Mucosa of descending colon (tissue), 3 donors: ENCODE data around the gene AACS. TPM values are rescaled to one million over a fixed set of nuclear protein-coding genes. Genes with fewer than 3 reads are reported as not detected.
A peak's percentile ranks its signal among the peaks of the same experiment; 100 is the strongest.

Experiments used
- ATAC-seq: fragments of 200-7000 bp; cut with Tn5 transposase; one replicate; pipeline ENCODE4 v1.9.1; 2020; ENCODE audit warnings: mild to moderate bottlenecking, moderate library complexity
- DNase-seq, 3 donors: peaks; one replicate each; pipeline ENCODE4 v3.0.0-alpha.2; 2020
- H3K36me3 ChIP-seq: fragments of 200-600 bp; one replicate; pipeline ENCODE4 v1.8.0; 2021; ENCODE audit warnings: low read depth, mild to moderate bottlenecking
- H3K4me1 ChIP-seq: fragments of 200-600 bp; one replicate; pipeline ENCODE4 v1.8.0; 2021; ENCODE audit warnings: low read depth, mild to moderate bottlenecking
- H3K4me3 ChIP-seq: fragments of 200-600 bp; one replicate; pipeline ENCODE4 v1.8.0; 2021; ENCODE audit warnings: mild to moderate bottlenecking
- H3K9me3 ChIP-seq: fragments of 200-600 bp; one replicate; pipeline ENCODE4 v1.8.0; 2021; ENCODE audit warnings: mild to moderate bottlenecking
- intact Hi-C, 2 donors: fragments of 100-400 bp; cut with DNase I in 1 of 2; cut with micrococcal nuclease in 1 of 2; formaldehyde crosslinking; loops; one replicate each; pipeline versions ENCODE4 v1.11.0 to v1.11.1; 2022; cut with DNase I, micrococcal nuclease
- total RNA-seq, 3 donors: library from RNA; stranded (reverse); fragmentation: NEBNext Ultra II Directional in 2 of 3; extraction: Animal tissue kit (Norgen Biotek cat#: 25700) in 2 of 3; gene quantifications; one replicate each; pipeline versions ENCODE4 v1.2.1 to v1.2.4, GENCODE V29; 2021 to 2023
- TF ChIP-seq, protein P1 (sequence below): fragments of 200-600 bp; IDR thresholded peaks from one replicate; pipeline ENCODE4 v1.8.0; 2022; ENCODE audit warnings: antibody characterized with exemption, mild to moderate bottlenecking
- donor health status: DM: no; HTN: no; CAD: no; lungs with moderate emphysema.
- donor health status: DM: no; HTN: no; CAD: no.
- donor health status: DM: no; HTN: yes; CAD: no.

Gene AACS
- total RNA-seq, 3 donors from 2014 or later: 29.0 to 58.4 (median 39.0) TPM

DNA sequence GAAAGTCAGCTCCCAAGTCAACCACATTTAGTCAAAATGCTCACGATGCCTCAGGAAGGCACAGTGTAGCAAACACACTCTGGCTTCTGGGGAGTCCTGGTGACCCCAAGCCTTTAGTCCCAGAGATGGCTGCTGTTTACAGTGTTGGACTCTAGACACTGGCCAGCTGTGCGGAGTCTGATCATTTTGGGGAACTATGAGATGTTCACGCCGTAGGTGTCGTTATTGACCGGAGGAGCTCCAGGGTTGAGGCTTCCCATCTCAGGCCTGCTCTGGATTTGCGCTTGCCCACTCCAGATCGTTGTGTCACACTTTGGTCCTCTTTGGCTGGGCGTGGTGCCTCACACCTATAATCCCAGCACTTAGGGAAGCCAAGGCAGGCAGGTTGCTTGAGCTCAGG lies 44.1 kb upstream of the AACS start:
- DNase-seq: peak in 1 of 3 donors; percentile 3
- Histone ChIP-seq H3K4me3 (no peak overlapping the region), H3K4me1 (no peaks in the 10 kb centered on the region), H3K36me3 (no peaks in the 10 kb centered on the region), H3K9me3 (no peaks in the 10 kb centered on the region)
- no peak for ATAC-seq
- TF ChIP-seq, protein P1, sequence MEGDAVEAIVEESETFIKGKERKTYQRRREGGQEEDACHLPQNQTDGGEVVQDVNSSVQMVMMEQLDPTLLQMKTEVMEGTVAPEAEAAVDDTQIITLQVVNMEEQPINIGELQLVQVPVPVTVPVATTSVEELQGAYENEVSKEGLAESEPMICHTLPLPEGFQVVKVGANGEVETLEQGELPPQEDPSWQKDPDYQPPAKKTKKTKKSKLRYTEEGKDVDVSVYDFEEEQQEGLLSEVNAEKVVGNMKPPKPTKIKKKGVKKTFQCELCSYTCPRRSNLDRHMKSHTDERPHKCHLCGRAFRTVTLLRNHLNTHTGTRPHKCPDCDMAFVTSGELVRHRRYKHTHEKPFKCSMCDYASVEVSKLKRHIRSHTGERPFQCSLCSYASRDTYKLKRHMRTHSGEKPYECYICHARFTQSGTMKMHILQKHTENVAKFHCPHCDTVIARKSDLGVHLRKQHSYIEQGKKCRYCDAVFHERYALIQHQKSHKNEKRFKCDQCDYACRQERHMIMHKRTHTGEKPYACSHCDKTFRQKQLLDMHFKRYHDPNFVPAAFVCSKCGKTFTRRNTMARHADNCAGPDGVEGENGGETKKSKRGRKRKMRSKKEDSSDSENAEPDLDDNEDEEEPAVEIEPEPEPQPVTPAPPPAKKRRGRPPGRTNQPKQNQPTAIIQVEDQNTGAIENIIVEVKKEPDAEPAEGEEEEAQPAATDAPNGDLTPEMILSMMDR: no peak
- intact Hi-C loops: no loop called here

DNA sequence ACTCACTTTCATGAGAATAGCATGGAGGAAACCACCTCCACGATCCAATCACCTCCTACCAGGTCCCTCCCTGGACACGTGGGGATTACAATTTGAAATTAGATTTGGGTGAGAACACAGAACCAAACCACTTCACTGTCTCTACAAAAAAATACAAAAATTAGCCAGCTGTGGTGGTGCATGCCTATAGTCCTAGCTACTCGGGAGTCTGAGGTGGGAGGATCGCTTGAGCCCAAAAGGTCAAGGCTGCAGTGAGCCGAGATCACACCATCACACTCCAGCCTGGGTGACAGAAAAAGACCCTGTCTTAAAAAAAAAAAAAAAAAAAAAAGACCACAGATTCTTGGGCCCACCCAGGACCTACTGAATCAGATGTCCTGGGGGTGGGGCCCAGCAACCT lies 43.5 kb upstream of the AACS start:
- TF ChIP-seq, protein P1: no peak
- ATAC-seq: no peak
- peak in 1 of 3 donors; percentile 12 for DNase-seq
- Histone ChIP-seq H3K9me3 (no peaks in the 10 kb centered on the region), H3K4me3 (no peak overlapping the region), H3K4me1 (no peaks in the 10 kb centered on the region), H3K36me3 (no peaks in the 10 kb centered on the region)
- intact Hi-C loops: no loop called here

DNA sequence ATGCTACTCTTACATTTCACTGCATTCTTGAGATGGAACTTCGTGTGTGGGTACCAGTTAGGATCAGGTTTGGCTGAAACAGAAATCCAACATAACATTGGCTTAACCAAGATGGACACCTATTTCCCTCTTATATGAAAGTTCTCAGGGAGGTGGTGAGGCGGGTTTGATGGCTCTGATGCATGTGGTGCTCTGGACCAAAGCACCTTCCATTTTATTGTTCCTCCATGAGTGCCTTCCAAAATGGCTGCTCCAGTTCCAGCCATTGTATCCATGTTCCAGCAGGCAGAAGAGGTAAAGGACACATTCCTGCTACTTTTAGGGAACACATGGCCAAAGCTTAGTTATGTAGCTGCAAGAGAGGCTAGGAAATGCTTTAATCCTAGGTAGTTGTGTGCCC lies 42.2 kb upstream of the AACS start:
- ATAC-seq (no peak), DNase-seq (no peak)
- H3K4me3 ChIP-seq: no peak overlapping the region
- intact Hi-C loops: no loop called here
- no peaks in the 10 kb centered on the region for H3K36me3 ChIP-seq
- no peaks in the 10 kb centered on the region for H3K9me3 ChIP-seq
- TF ChIP-seq, protein P1: no peak
- H3K4me1 ChIP-seq: no peaks in the 10 kb centered on the region

DNA sequence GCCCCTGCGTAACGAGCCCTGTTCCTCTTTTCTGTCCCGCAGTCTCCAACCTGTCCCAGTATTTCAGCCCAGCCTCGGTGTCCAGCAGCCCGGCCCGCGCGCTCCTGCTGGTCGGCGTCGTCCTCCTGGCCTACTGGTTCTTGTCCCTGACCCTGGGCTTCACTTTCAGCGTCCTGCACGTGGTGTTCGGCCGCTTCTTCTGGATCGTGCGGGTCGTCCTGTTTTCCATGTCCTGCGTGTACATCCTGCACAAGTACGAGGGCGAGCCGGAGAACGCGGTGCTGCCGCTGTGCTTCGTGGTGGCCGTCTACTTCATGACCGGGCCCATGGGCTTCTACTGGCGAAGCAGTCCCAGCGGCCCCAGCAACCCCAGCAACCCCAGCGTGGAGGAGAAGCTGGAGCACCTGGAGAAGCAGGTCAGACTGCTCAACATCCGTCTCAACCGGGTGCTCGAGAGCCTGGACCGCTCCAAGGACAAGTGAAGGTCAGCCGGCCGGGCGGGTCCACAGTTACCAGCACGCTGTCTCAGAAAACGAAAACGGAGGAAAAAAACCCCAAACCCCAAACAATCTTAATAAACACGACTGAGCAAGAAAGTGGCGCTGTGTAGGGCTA lies 40.2 kb upstream of the AACS start:
- Histone ChIP-seq H3K36me3 (no peaks in the 10 kb centered on the region), H3K4me1 (no peaks in the 10 kb centered on the region), H3K4me3 (no peak overlapping the region), H3K9me3 (no peaks in the 10 kb centered on the region)
- ATAC-seq (no peak), DNase-seq (peak in 1 of 3 donors; percentile 44)
- TF ChIP-seq, protein P1: no peak
- intact Hi-C loops: no loop called here

DNA sequence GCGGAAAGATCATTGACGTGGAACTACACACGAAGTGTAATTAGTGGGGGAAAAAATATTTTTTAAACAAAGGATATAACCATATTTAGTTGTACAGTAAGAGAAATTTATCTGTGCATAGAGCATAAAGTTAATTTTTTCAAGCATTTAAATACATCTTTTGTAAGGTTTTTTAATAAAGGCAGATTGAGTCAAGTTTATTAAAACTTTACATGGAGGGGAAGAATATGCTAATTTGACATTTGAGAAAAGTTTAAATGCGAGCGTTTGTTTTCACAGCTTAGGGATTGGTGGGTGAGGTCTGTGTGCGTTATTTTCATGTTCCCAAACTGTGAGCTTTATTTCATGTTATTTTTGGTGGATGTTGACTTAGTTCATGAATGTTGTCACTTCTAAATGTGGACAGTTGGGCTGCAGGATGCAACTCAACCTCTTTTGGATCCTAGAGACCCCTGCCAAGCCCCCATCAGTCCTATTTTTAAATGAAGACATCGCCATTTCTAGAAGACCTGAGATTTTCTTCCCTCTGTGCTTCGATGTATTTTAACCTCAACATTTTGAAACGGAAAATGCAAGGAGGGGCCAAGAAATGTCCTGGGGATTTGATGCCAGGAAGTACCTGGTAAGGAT lies 39.5 kb upstream of the AACS start:
- ATAC-seq: no peak
- TF ChIP-seq, protein P1: no peak
- no peaks in the 10 kb centered on the region for H3K9me3 ChIP-seq
- H3K4me3 ChIP-seq: no peak overlapping the region
- intact Hi-C loops: no loop called here
- no peak for DNase-seq
- H3K36me3 ChIP-seq: no peaks in the 10 kb centered on the region
- H3K4me1 ChIP-seq: no peaks in the 10 kb centered on the region
